Body of pancreas (tissue), 4 donors: ENCODE data around the gene BRICD5. TPM values are rescaled to one million over a fixed set of nuclear protein-coding genes. Genes with fewer than 3 reads are reported as not detected.

ENCODE experiments used
- ATAC-seq: fragments of 150-250 bp; one replicate; pipeline ENCODE4 v1.9.1; 2016
- DNase-seq, 4 donors: peaks; one replicate each; pipeline ENCODE4 v3.0.0-alpha.2; 2019
- H3K27ac ChIP-seq, 4 donors: fragments of 200-600 bp; sonication (generic); 1 replicate in 3 of 4; 2 replicates in 1 of 4; pipeline versions ENCODE4 v1.5.1 to v1.6.1; 2016 to 2019; ENCODE audit warnings: mild to moderate bottlenecking in 1 of 4, mixed read lengths in 1 of 4, moderate library complexity in 1 of 4
- H3K27me3 ChIP-seq, 2 donors: fragments of 200-600 bp; sonication (generic); one replicate each; pipeline ENCODE4 v1.6.0; 2016; ENCODE audit warnings: mild to moderate bottlenecking in 1 of 2
- H3K36me3 ChIP-seq, 2 donors: fragments of 200-600 bp; sonication (generic); replicated peaks in 1 of 2; 2 replicates each; pipeline ENCODE4 v1.5.1; 2016; ENCODE audit warnings: low read depth in 2 of 2; ENCODE audit not compliant: insufficient read depth in 1 of 2
- H3K4me1 ChIP-seq: fragments of 200-600 bp; sonication (generic); one replicate; pipeline ENCODE4 v1.6.0; 2016
- H3K4me3 ChIP-seq, 2 donors: fragments of 200-600 bp; sonication (generic); 1 replicate in 1 of 2; 2 replicates in 1 of 2; pipeline ENCODE4 v1.5.1; 2016 to 2019
- H3K9me3 ChIP-seq, 3 donors: fragments of 200-600 bp; sonication (generic); 1 replicate in 2 of 3; 2 replicates in 1 of 3; pipeline ENCODE4 v1.5.1; 2016
- POLR2A ChIP-seq, 3 donors: fragments of 450-650 bp; IDR thresholded peaks; one replicate each; pipeline ENCODE4 v1.6.1; 2016; ENCODE audit warnings: antibody characterized with exemption in 3 of 3, mild to moderate bottlenecking in 2 of 3
- WGBS, 2 donors: methylation state at CpG; one replicate each; pipeline ENCODE4 v1.1.5; 2017; 5-methylcytosine and 5-hydroxymethylcytosine counted together
- intact Hi-C: fragments of 100-400 bp; cut with DNase I; formaldehyde crosslinking; loops from one replicate; pipeline ENCODE4 v1.15.1; 2023
- total RNA-seq, 2 donors: library from RNA; depleted of rRNA; stranded (reverse); fragments of >200 nt; gene quantifications; one replicate each; pipeline ENCODE4 v1.1.0, GENCODE V29; 2016
- TF ChIP-seq, protein P1 (sequence below), 7 experiments: fragments of 450-650 bp in 4 of 7; fragments of 200-600 bp in 3 of 7; sonication (generic) in 3 of 7; IDR thresholded peaks; one replicate each; pipeline ENCODE4 v1.5.1; 2016 to 2019; ENCODE audit warnings: antibody characterized with exemption in 7 of 7

Gene BRICD5
- total RNA-seq, 2 donors from 2014 or later = 1.8 to 3.3 TPM

DNA sequence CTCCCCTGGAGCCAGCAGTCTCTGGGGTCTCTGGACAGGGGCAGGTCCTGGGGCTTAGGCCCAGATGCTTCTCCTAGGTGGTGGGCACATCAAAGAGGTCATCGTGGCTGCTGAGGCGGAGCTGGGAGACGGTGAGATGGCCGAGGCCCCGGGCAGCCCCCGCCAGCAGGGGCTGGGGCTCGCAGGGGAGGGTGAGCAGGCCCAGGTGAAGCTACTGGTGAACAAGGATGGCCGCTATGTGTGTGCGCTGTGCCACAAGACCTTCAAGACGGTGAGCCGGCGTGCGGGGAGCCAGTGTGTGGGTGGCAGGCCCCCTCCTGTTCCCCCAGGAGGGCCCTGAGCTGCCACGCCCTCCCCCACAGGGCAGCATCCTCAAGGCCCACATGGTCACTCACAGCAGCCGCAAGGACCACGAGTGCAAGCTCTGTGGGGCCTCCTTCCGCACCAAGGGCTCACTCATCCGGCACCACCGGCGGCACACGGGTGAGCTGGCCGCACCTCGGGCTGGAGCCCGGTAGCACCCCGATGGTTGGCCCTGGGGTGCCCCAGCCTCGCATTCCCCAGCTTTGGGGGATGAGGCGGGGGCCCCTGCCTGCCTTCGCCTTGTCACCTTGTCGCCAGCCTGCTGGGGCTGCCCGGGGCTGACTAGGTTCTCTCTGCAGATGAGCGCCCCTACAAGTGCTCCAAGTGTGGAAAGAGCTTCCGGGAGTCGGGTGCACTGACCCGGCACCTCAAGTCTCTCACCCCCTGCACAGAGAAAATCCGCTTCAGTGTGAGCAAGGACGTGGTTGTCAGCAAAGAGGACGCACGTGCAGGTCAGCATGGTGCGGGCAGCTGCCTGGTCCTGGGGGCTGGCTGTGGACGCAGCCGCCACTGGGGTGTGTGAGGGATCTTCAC, 21.7 kb upstream of the BRICD5 start:
- 84 to 87% methylated on average over 12 to 38 of the region's 41 CpGs for WGBS, 2 donors
- no peak overlapping the region for H3K27ac ChIP-seq
- TF ChIP-seq, protein P1, sequence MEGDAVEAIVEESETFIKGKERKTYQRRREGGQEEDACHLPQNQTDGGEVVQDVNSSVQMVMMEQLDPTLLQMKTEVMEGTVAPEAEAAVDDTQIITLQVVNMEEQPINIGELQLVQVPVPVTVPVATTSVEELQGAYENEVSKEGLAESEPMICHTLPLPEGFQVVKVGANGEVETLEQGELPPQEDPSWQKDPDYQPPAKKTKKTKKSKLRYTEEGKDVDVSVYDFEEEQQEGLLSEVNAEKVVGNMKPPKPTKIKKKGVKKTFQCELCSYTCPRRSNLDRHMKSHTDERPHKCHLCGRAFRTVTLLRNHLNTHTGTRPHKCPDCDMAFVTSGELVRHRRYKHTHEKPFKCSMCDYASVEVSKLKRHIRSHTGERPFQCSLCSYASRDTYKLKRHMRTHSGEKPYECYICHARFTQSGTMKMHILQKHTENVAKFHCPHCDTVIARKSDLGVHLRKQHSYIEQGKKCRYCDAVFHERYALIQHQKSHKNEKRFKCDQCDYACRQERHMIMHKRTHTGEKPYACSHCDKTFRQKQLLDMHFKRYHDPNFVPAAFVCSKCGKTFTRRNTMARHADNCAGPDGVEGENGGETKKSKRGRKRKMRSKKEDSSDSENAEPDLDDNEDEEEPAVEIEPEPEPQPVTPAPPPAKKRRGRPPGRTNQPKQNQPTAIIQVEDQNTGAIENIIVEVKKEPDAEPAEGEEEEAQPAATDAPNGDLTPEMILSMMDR (IDR thresholded peaks at IDR 0.05) = no peak
- TF ChIP-seq POLR2A (IDR thresholded peaks at IDR 0.05) = no peak
- H3K9me3 ChIP-seq = no peaks in the 10 kb centered on the region
- peaks cover 17 to 32% of the 10 kb centered on the region in 2 donors for H3K36me3 ChIP-seq
- peaks cover 0 to 5% of the 10 kb centered on the region in 2 donors for H3K27me3 ChIP-seq
- peaks cover 16% of the 10 kb centered on the region for H3K4me1 ChIP-seq
- no peak for ATAC-seq
- no peak for DNase-seq
- intact Hi-C loops = no loop called here
- H3K4me3 ChIP-seq = no peak overlapping the region

DNA sequence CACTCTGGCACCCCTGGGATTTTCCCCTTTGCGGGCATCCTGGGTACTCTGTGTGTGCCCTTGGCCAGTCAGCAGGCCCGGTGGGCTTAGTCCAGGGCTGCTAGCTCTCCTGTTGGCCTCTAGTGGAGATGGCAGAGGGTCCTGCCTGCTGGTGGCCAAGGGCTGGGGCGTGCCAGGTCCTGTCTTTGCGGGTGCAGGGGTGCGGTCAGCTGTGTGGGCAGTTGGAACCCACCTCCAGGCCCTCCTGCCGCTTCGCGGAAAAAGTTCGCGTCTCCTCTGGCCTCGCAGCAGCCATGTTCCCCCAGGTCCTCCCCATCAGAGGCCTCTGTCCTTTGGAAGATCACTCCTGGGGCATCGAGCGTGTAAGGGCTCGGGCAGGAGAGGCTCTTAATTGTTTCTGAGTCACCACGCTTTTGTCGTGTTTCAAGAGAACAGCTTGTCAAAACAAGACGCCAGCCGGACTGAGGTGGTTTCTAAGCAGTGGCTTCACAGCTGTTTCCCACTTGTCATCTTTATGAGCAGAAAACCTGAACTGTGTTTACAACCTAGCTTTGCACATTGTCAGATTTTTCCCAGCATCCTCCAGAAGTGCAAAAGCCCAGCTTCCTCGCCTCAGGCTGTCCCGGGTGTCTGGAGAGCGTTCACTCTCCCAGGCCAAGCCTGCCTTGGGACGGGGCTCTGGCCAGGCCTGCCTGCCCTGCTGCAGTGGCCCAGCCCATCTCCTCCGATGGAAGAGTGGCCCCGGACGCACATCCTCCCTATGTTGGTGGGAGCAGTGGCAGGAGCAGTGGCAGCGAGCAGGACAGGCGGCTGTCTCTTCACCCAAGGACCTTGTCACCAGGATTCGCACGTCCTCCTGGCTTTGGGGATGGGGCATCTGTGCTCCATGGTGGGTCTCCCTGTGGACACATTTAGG, 20.6 kb upstream of the BRICD5 start:
- peak in 1 of 4 donors; percentile 14 for DNase-seq
- intact Hi-C loops = no loop called here
- 91 to 93% methylated on average over 9 to 28 of the region's 29 CpGs for WGBS, 2 donors
- Histone ChIP-seq H3K27ac (peak overlapping the region in 1 of 4 donors; percentile 36), H3K4me1 (peaks cover 13% of the 10 kb centered on the region), H3K9me3 (no peaks in the 10 kb centered on the region), H3K36me3 (peaks cover 17 to 32% of the 10 kb centered on the region in 2 donors), H3K27me3 (no peaks in the 10 kb centered on the region), H3K4me3 (no peak overlapping the region)
- ATAC-seq = no peak
- TF ChIP-seq POLR2A (IDR thresholded peaks at IDR 0.05) = no peak
- TF ChIP-seq, protein P1 (IDR thresholded peaks at IDR 0.05) = no peak

DNA sequence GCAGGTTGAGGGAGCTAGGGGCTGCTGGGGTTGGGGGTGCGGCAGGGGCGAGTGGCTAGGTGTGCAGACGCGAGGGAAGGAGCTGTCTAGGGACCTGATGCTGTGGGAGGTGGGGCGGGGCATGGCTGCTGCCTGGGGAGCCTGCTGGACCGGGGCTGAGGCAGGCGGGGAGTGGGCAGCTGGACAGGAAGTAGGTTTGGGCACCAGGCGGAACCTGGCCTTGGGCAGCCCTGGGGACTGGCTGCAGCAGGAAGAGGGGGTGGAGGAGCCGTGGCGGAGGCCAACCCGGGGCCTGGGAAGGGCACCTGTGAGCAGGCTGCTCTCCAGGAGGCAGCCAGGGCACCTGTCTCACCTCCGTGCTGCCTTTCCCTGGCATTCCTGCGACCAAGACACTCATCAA, 19.7 kb upstream of the BRICD5 start:
- Histone ChIP-seq H3K27me3 (no peaks in the 10 kb centered on the region), H3K9me3 (no peaks in the 10 kb centered on the region), H3K27ac (peak overlapping the region in 1 of 4 donors; percentile 36), H3K36me3 (peaks cover 17 to 32% of the 10 kb centered on the region in 2 donors), H3K4me1 (peaks cover 17% of the 10 kb centered on the region), H3K4me3 (no peak overlapping the region)
- no peak for TF ChIP-seq POLR2A (IDR thresholded peaks at IDR 0.05)
- TF ChIP-seq, protein P1 (IDR thresholded peaks at IDR 0.05) = no peak
- peak in 1 of 4 donors; percentile 44 for DNase-seq
- intact Hi-C loops = no loop called here
- ATAC-seq = no peak
- WGBS, 2 donors = 80 to 90% methylated on average over 12 to 13 of the region's 13 CpGs

DNA sequence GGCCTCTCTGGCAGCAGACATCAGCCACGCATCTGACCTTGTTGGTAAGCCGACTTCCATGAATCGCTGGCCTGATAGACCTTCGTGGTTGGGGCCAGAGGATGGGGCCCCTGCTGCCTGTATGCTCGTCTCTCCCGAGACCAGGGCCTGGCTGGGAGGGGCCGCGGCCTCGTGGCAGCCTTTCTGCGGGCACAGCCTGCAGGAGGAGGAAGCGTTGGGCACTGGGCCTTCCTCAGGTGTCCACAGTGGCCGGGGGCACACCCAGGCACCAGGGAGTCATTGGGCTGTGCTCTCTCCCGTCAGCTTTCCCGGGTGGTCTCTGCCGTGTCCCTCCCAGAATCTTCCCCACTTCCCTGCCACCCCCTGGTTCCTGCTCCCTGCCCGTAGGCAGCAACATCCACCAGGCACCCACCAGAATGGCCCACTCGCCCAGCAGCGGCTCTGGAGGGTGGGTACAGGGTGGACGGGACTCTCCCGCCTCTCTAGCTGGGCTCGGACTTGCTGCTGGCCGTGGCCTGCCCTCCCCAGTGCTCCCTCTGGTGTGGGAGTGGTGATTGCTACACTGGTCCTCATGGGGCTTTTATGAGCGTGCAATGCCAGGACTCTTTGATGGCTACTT, 19.1 kb upstream of the BRICD5 start:
- Histone ChIP-seq H3K9me3 (no peaks in the 10 kb centered on the region), H3K27ac (no peak overlapping the region), H3K27me3 (no peaks in the 10 kb centered on the region), H3K36me3 (peaks cover 17 to 30% of the 10 kb centered on the region in 2 donors), H3K4me3 (no peak overlapping the region), H3K4me1 (peaks cover 23% of the 10 kb centered on the region)
- WGBS, 2 donors = 88 to 90% methylated on average over 16 to 23 of the region's 23 CpGs
- ATAC-seq (no peak), DNase-seq (no peak)
- intact Hi-C loops = no loop called here
- TF ChIP-seq, protein P1 (IDR thresholded peaks at IDR 0.05) = no peak
- TF ChIP-seq POLR2A (IDR thresholded peaks at IDR 0.05) = no peak
